T-helper 2 cell treated with Interferon-gamma antibody and Interleukin-4, amounts not matched to agents 100 ng/mL and 5 ng/mL, for 36 hours (primary cell): ENCODE measurements around the gene STBD1. TPM values are rescaled to one million over a fixed set of nuclear protein-coding genes. Genes with fewer than 3 reads are reported as not detected.
"Not testable (repeated sequence)": the region's sequence is repeated elsewhere in the genome, so short reads cannot be mapped to it uniquely, and the experiment has no call there.

Experiments used
- intact Hi-C: fragments of 100-400 bp; cut with micrococcal nuclease; formaldehyde crosslinking; loops from one replicate; pipeline ENCODE4 v1.15.1; 2023
- total RNA-seq: library from RNA; stranded (reverse); gene quantifications from 2 replicates; pipeline ENCODE4 v1.2.3, GENCODE V29; 2022

STBD1 gene
- total RNA-seq, 1 donor from 2014 or later: 1.2 TPM

GRCh38 chr4:76282941-76283689, 23.4 kb upstream of the STBD1 start:
- intact Hi-C loops: no loop called here

GRCh38 chr4:76283900-76284299, 22.6 kb upstream of the STBD1 start:
- intact Hi-C loops: no loop called here

GRCh38 chr4:76287811-76288210, 18.7 kb upstream of the STBD1 start:
- intact Hi-C loops: not testable (repeated sequence)

- intact Hi-C loops: no loop called here
Observed at GRCh38 chr4:76292730-76293129, 13.8 kb upstream of the STBD1 start.

GRCh38 chr4:76293772-76294171, 12.8 kb upstream of the STBD1 start:
- intact Hi-C loops: no loop called here

- intact Hi-C loops: no loop called here
Observed at GRCh38 chr4:76296286-76296820, 10.2 kb upstream of the STBD1 start.

GRCh38 chr4:76298227-76298626, 8.3 kb upstream of the STBD1 start:
- intact Hi-C loops: no loop called here

GRCh38 chr4:76300012-76300411, 6.5 kb upstream of the STBD1 start:
- intact Hi-C loops: loop anchor here (2.0 to 10.0 kb wide), 3 partner anchors 21 to 75 kb away; partner anchors contain the start of gene FAM47E

- intact Hi-C loops: loop anchor here (1.0 to 10.0 kb wide), 4 partner anchors 22 to 153 kb away; partner anchors contain the start of genes FAM47E and NUP54
Observed at GRCh38 chr4:76301068-76301774, 5.3 kb upstream of the STBD1 start.

- intact Hi-C loops: loop anchor here (1.0 to 10.0 kb wide), 4 partner anchors 23 to 153 kb away; partner anchors contain the start of genes FAM47E and NUP54
Observed at GRCh38 chr4:76301775-76302162, 4.8 kb upstream of the STBD1 start.

- intact Hi-C loops: loop anchor here (10.0 kb wide), 2 partner anchors 48 to 72 kb away; partner anchors contain the start of gene FAM47E
Observed at GRCh38 chr4:76302826-76303438, 3.6 kb upstream of the STBD1 start.

GRCh38 chr4:76305033-76305687, 1.4 kb upstream of the STBD1 start:
- intact Hi-C loops: loop anchor here (10.0 kb wide), 2 partner anchors 50 to 70 kb away; partner anchors contain the start of gene FAM47E

- intact Hi-C loops: loop anchor here (2.0 to 10.0 kb wide), 3 partner anchors 52 to 94 kb away; partner anchors contain the start of genes FAM47E and SCARB2
Observed at GRCh38 chr4:76306882-76307659, 538 bp downstream of the STBD1 start.

- intact Hi-C loops: loop anchor here (2.0 to 10.0 kb wide), 3 partner anchors 53 to 95 kb away; partner anchors contain the start of genes FAM47E and SCARB2
Observed at GRCh38 chr4:76307660-76308014, 1.1 kb downstream of the STBD1 start.

- intact Hi-C loops: loop anchor here (10.0 kb wide), 2 partner anchors 54 to 66 kb away; partner anchors contain the start of gene FAM47E
Observed at GRCh38 chr4:76308548-76308947, 2.0 kb downstream of the STBD1 start.

- intact Hi-C loops: loop anchor here (10.0 kb wide), 2 partner anchors 55 to 65 kb away; partner anchors contain the start of gene FAM47E
Observed at GRCh38 chr4:76309939-76310550, 3.5 kb downstream of the STBD1 start.

- intact Hi-C loops: no loop called here
Observed at GRCh38 chr4:76310683-76311082, 4.2 kb downstream of the STBD1 start.

GRCh38 chr4:76311896-76312331, 5.4 kb downstream of the STBD1 start:
- intact Hi-C loops: no loop called here

GRCh38 chr4:76312457-76312856, 5.9 kb downstream of the STBD1 start:
- intact Hi-C loops: no loop called here
